Right cardiac atrium (tissue), 5 donors: ENCODE data around the gene NOL4L. TPM values are rescaled to one million over a fixed set of nuclear protein-coding genes. Genes with fewer than 3 reads are reported as not detected.
"Not testable (repeated sequence)": the region's sequence is repeated elsewhere in the genome, so short reads cannot be mapped to it uniquely, and the experiment has no call there.

Source experiments
- ATAC-seq, 2 donors: fragments of 200-7000 bp; cut with Tn5 transposase; one replicate each; pipeline versions ENCODE4 v1.8.0 to v1.9.1; 2020; ENCODE audit warnings: moderate library complexity in 2 of 2, mild to moderate bottlenecking in 1 of 2
- DNase-seq, 3 donors: peaks; one replicate each; pipeline ENCODE4 v3.0.0-alpha.2; 2020
- H3K27ac ChIP-seq: one replicate; pipeline ENCODE4 v1.5.1; 2013; ENCODE audit warnings: mild to moderate bottlenecking, low read length, control low read depth, moderate library complexity
- H3K27me3 ChIP-seq: one replicate; pipeline ENCODE4 v1.6.1; 2013; ENCODE audit not compliant: control insufficient read depth, insufficient read depth
- H3K4me1 ChIP-seq: one replicate; pipeline ENCODE4 v1.6.1; 2013; ENCODE audit warnings: low read length; ENCODE audit not compliant: control insufficient read depth, insufficient read depth
- H3K4me3 ChIP-seq: one replicate; pipeline ENCODE4 v1.5.1; 2013; ENCODE audit warnings: low read length, control low read depth
- H3K9me3 ChIP-seq: one replicate; pipeline ENCODE4 v1.6.1; 2013; ENCODE audit warnings: low read length; ENCODE audit not compliant: control insufficient read depth
- WGBS: extraction: QIAGEN DNeasy Blood & Tissue Kit; methylation state at CpG from one replicate; pipeline ENCODE4 v1.1.7; 2013; 5-methylcytosine and 5-hydroxymethylcytosine counted together
- intact Hi-C, 4 donors: fragments of 100-400 bp; cut with DNase I; formaldehyde crosslinking; loops; one replicate each; pipeline versions ENCODE4 v1.11.0 to v1.14.0; 2022 to 2023
- polyA plus RNA-seq: library from polyadenylated mRNA; stranded (reverse); fragments of 200-250 nt; gene quantifications from one replicate; pipeline ENCODE4 v1.2.3, GENCODE V29; 2013
- total RNA-seq, 4 donors: library from RNA; stranded (reverse); fragmentation: NEBNext Ultra II Directional; extraction: Animal tissue kit (Norgen Biotek cat#: 25700); gene quantifications; one replicate each; pipeline ENCODE4 v1.2.1, GENCODE V29; 2021
- donor health status: healthy with polysubstance abuse.
- donor health status: DM: no; HTN: yes; CAD: no.
- donor health status: DM: no; HTN: no; CAD: no.
- donor health status: DM: no; HTN: yes; CAD: no; lungs with severe emphysema.
- donor health status: DM: yes; HTN: yes; CAD: no.

Gene NOL4L
- total and polyA plus RNA-seq, 5 donors = 6.5 to 10.9 (median 8.3) TPM

DNA sequence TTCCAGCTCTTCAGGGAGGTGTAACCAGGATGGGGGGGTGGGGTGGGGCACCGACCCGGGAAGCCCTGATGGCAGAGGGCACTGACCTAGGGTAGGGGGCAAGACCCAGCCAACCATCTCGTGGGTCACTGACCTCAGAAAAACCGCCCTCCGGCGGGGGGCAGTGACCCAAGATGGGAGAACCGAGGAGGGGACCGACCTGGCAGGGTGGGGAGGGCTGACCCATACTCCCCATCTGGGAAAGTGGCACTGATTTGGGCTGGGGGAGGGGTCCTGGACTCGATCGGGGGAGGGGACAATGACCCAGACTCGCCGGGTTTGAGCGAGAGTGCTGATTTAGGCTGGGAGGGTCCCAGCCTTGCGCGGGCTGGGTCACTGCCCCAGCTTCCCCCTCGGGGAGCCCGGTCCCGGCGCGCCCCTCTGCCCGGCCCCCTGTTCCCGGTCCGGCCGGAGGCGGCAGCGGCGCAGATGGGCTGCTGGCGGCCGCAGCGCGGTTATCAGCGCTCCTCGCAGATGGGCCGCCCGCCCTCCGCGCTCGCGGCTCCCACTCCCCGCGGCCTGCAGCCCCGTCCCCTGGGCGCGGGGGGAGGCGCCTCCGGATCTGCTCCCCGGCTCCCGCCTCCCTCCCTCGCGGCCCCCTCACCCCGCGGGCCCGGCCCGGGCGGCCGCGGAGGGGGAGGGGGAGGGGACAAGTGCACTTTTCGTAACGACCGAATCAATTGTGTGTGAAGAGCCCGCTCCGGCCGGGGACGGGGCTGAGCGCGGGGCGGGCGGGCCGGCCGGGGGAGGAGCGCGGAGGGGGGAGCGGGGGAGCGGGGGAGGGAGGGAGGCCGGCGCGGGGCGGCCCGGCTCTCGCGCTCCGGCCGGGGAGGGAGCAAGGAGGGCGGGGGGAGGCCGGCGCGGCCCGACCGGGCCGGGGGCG is 2.2 kb downstream of the NOL4L start:
- Histone ChIP-seq H3K4me1 (no peaks in the 10 kb centered on the region), H3K4me3 (peak overlapping the region; percentile 88), H3K27me3 (no peaks in the 10 kb centered on the region), H3K27ac (peak overlapping the region; percentile 0), H3K9me3 (no peaks in the 10 kb centered on the region)
- ATAC-seq (peak; percentile 12 to 16), DNase-seq (peak; percentile 31 to 78 (median 71))
- WGBS = 5% methylated on average over 88 of the region's 91 CpGs
- intact Hi-C loops = loop anchor here in 2 of 4 donors (5.0 to 10.0 kb wide), 2 partner anchors 56 to 58 kb away; no protein-coding TSS in a partner anchor

DNA sequence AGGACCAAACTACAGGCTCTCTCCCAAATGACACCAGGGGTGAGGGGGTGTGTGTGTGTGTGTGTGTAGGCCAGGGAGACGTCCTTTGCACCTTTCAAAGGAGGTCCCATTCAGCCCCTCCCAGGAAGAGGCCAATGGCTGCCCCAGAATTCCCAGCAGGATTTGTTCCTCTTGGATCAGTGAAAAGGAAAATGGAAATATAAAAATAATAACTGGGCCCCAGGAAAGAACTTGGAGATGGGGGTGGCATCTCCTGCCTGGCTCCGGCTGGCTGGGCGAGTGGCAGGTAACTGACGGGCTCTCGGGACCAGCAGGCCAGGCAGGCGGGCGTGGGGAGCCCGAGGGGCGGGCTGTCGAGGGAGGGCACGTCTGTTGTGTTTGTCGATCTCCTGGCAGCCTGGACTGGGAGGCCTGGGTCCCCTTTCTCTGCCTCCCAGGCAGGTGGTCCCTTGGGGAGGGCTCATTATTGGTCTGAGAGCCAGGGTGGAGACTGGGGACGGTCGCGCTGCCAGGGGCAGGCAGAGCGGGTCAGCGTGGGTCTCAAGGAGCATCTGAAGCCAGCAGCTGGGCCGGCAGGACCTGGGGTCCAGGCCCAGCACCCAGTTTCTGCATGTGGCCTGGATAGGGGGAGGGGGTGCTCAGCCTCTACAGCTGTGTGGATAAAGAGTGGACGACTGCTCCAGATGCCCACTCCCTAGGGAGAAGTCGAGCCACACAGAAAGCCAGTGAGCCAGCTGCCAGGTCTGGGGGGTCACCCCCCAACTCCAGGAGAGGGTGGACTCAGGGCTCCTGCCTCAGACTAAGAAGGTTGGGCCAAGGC is 3.1 kb downstream of the NOL4L start:
- H3K9me3 ChIP-seq = no peaks in the 10 kb centered on the region
- 82% methylated on average over 20 of the region's 20 CpGs for WGBS
- no peaks in the 10 kb centered on the region for H3K4me1 ChIP-seq
- H3K27ac ChIP-seq = no peak overlapping the region
- DNase-seq (peak in 1 of 3 donors; percentile 62), ATAC-seq (no peak)
- H3K4me3 ChIP-seq = no peak overlapping the region
- intact Hi-C loops = loop anchor here in 2 of 4 donors (5.0 to 10.0 kb wide), 2 partner anchors 55 to 57 kb away; no protein-coding TSS in a partner anchor
- H3K27me3 ChIP-seq = no peaks in the 10 kb centered on the region

DNA sequence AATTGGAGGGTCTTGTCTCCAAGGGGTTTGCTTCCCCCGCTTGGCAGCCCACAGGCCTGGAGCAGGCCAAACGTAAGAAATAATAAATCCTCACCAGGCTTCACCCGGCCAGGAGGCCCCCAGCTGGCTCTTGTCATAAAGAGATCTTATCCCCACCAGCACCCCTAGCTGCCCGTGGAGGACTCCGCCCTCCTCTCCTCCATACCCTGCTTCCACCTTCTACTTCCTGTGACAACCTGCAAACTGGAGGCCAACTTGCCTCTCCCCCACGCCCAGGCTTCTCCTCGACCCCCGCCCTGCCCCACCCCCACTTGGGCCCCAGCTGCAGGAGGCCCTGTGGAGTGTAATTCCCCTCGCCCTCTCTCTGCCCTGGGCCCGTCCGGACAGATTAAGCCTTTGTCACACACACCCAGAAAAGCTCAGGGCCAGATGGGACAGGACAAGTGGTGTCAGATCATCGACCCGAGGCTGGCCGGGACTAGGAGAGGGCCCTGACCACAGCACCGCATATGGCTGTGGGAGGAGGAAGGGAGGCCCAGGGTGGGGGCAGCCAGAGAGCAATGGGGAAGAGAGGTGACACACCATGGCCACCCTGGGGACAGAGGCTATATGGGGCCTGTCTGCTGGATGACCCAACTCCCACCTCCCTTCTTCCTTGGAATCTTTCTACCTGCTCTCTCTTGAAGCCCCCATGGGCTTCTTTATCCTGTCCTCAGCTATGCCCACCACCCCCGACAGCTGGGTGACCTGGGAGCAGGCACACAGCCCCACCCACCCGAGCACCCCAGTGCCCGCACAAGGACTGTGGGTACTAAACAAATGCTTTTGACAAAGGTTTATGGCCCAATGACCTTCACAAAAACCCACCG is 3.9 kb downstream of the NOL4L start:
- Histone ChIP-seq H3K27me3 (no peaks in the 10 kb centered on the region), H3K4me3 (no peak overlapping the region), H3K4me1 (no peaks in the 10 kb centered on the region), H3K27ac (no peak overlapping the region), H3K9me3 (no peaks in the 10 kb centered on the region)
- intact Hi-C loops = loop anchor here in 2 of 4 donors (5.0 to 10.0 kb wide), 2 partner anchors 54 to 56 kb away; no protein-coding TSS in a partner anchor
- ATAC-seq = peak; percentile 5 to 6
- DNase-seq = peak in 2 of 3 donors; percentile 53 to 70
- 52% methylated on average over 19 of the region's 19 CpGs for WGBS

DNA sequence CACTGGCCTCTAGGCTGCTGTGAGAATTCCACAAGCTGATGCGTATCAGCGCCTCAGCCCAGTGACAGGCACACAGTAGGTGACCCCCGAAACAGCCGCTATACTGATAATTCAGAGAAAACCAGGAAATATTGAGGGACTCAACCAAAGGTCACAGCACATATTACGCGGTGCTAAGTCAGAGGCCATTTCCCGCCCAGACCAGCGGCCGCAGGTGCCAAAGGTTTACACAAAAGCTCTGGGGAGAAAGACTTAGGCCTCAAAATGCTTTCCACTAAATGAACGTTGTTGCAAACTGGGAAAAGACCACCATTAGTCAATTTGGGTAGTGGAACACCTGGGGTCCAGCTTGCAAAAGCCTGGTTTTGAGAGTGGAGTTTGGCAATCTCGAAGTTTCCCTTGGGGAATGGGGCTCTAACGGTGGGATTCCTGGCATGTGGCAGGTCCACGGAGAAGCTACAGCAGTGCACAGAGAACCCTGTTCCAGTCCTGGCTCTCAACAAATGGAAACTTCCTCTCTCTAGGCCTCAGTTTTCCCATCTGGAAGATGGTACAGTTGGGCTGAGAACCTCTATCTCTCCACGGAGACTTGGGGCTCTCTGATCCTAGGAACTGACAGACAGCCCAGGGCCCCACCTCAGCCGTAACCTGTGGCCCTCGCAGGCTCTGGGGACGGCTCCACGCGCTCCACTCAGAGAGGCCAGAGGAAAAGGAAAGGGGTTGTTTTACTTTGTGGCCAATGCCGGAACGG is 4.7 kb downstream of the NOL4L start:
- intact Hi-C loops = loop anchor here in 2 of 4 donors (5.0 to 10.0 kb wide), 2 partner anchors 53 to 56 kb away; no protein-coding TSS in a partner anchor
- WGBS = 81% methylated on average over 21 of the region's 21 CpGs
- no peaks in the 10 kb centered on the region for H3K9me3 ChIP-seq
- DNase-seq = peak in 1 of 3 donors; percentile 23
- no peaks in the 10 kb centered on the region for H3K27me3 ChIP-seq
- H3K4me1 ChIP-seq = no peaks in the 10 kb centered on the region
- no peak overlapping the region for H3K27ac ChIP-seq
- H3K4me3 ChIP-seq = no peak overlapping the region
- ATAC-seq = no peak

DNA sequence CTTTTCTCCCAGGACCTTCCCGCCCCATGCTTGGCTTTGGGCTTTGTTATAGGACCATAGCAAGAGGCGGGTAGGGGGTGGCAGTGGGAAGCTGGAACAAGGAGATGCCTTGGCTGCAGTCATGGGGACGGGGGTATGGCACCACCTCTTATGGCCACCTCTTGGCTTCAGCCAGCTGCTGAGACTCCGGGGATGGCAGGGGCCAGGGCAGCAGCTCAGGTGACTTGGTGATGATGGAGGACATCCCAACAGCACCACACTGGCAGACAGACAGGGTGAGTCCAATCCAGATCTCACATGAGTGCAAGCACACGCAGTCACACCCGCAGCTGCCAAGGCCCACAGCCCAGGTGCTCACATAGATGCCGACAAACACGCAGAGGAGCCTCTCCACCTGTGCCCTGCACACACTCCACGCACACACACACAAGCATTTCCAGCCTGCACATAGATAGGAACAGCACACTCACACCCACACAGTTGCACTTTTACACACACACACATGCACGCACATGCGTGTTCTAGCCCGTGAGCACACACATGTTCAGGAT is 6.2 kb downstream of the NOL4L start:
- no peak overlapping the region for H3K27ac ChIP-seq
- intact Hi-C loops = no loop called here
- H3K9me3 ChIP-seq = no peaks in the 10 kb centered on the region
- WGBS = 87% methylated on average over 12 of the region's 12 CpGs
- ATAC-seq (no peak), DNase-seq (peak in 1 of 3 donors; percentile 21)
- H3K4me1 ChIP-seq = no peaks in the 10 kb centered on the region
- H3K27me3 ChIP-seq = no peaks in the 10 kb centered on the region
- no peak overlapping the region for H3K4me3 ChIP-seq

DNA sequence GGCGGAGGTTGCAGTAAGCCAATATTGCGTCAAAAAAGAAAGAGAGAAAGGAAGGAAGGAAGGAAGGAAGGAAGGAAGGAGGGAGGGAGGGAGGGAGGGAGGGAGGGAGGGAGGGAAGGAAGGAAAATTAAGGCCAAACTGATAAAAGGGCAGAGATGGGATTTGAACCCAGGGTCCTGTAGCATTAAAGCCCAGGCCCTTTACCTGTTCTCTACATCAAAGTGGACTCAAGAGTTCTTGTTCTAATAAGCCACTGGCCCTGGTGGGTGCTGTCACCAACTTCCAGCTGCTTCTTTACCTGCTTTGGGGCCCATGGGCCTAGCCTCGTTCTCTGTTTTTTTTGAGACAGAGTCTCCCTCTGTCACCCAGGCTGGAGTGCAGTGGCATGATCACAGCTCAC is 7.1 kb downstream of the NOL4L start:
- intact Hi-C loops, H3K27me3 ChIP-seq, H3K9me3 ChIP-seq, DNase-seq, ATAC-seq, H3K4me3 ChIP-seq, H3K4me1 ChIP-seq, H3K27ac ChIP-seq: not testable (repeated sequence)
- WGBS = 67% methylated on average over 3 of the region's 3 CpGs

DNA sequence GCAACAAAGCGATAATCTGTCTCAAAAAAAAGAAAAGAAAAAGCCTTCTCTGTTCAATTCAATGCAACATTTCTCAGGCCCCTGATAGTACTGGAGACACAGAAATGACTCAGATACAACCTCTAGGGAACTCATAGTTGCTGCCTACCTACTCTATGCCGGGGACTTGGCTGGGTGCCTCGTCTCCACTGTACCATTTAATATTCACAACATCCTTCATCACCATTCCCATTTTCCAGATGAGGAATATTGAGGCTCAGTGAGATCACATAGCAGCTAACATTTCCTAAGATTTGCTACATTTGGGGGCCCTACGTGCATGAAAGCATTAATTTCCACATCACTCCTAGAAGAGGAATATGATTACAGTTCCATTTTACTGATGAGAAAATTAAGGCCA is 7.5 kb downstream of the NOL4L start:
- DNase-seq = no peak
- no peak for ATAC-seq
- no peaks in the 10 kb centered on the region for H3K27me3 ChIP-seq
- no peak overlapping the region for H3K4me3 ChIP-seq
- H3K27ac ChIP-seq = no peak overlapping the region
- 79% methylated on average over 4 of the region's 4 CpGs for WGBS
- H3K4me1 ChIP-seq = no peaks in the 10 kb centered on the region
- intact Hi-C loops = no loop called here
- no peaks in the 10 kb centered on the region for H3K9me3 ChIP-seq

DNA sequence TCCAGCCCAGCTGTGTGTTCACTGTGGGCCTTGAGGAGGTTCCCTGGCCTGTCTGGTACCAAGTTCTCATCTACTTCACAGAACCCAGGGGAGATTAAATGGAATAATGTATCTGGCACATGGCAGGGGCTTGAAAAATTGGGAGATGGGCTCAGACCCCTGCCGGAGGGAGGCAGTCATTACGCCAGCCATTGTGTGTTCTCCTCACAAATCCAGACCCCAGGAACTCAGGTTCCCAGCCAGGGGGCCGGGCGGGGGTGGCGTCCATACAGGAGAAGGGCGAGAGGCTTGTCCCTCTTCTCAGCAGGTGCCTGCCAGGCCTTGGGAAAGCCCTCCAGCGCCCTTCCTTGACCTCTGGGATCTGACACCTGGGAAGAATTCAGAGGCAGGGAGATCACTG is 8.1 kb downstream of the NOL4L start:
- Histone ChIP-seq H3K27me3 (no peaks in the 10 kb centered on the region), H3K4me1 (no peaks in the 10 kb centered on the region), H3K4me3 (no peak overlapping the region), H3K9me3 (no peaks in the 10 kb centered on the region), H3K27ac (no peak overlapping the region)
- DNase-seq = peak in 1 of 3 donors; percentile 56
- WGBS = 89% methylated on average over 7 of the region's 7 CpGs
- no peak for ATAC-seq
- intact Hi-C loops = no loop called here

DNA sequence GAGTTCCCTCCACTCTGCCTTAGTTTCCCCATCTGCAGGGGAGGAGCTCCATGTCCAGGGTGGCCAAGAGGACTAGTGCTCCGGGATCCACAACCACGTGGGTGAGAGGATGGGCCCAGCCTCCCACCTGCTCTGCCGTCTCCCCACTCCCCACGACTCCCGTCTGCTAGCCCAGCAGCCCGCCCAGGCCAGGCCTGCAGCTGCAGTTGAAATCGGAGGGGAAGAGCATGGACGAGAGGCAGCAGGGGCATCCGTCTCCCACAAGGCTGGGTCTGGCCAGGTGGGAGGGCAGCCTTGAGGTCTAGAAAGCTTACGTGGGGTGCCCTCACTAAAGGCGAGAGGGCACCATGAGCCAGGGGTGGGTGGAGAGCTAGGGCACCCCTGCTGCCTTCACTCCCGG is 8.6 kb downstream of the NOL4L start:
- Histone ChIP-seq H3K4me3 (no peak overlapping the region), H3K9me3 (no peaks in the 10 kb centered on the region), H3K27ac (no peak overlapping the region), H3K27me3 (no peaks in the 10 kb centered on the region), H3K4me1 (no peaks in the 10 kb centered on the region)
- DNase-seq (peak in 1 of 3 donors; percentile 43), ATAC-seq (no peak)
- 92% methylated on average over 12 of the region's 12 CpGs for WGBS
- intact Hi-C loops = no loop called here
